RWPE1 (cell line): ENCODE results near the gene C9orf85.

Experiments used
- CTCF ChIA-PET: fragments of 350-600 bp; sonication (Branson Sonifier 250); formaldehyde crosslinking; extraction: SDS; loops from one replicate; lab custom pipeline; 2021; lab: Yijun Ruan, JAX
- POLR2A ChIA-PET: fragments of 400-600 bp; formaldehyde crosslinking; extraction: SDS; loops from one replicate; lab custom pipeline; 2020; ENCODE audit warnings: antibody characterized with exemption; ENCODE audit not compliant: low non-redundant PET; lab: Yijun Ruan, JAX
- DNase-seq: peaks from one replicate; pipeline ENCODE4 v3.0.0; 2012; ENCODE audit warnings: low spot score
- H3K27ac ChIP-seq: fragments of 450-650 bp; 2 replicates; pipeline ENCODE4 v1.5.1; 2017
- CTCF ChIP-seq: fragments of 450-650 bp; conservative IDR thresholded peaks from 2 replicates; pipeline ENCODE4 v1.5.1; 2017; ENCODE audit warnings: low read depth, mild to moderate bottlenecking

The C9orf85 gene

GRCh38 chr9:71915495-71915894 is 4.1 kb downstream of the C9orf85 start:
- no peak overlapping the region for H3K27ac ChIP-seq
- CTCF ChIA-PET = interaction anchor here (0.7 to 1.2 kb wide), 2 partner anchors 40 to 61 kb away, joined by 3 read pairs; no protein-coding TSS in a partner anchor
- DNase-seq = no peak
- no peak for TF ChIP-seq CTCF
- POLR2A ChIA-PET = no interaction called here

GRCh38 chr9:71916834-71917534 is 5.5 kb downstream of the C9orf85 start:
- CTCF ChIA-PET = interaction anchor here (1.2 kb wide), 1 partner anchor 59 kb away, joined by 3 read pairs; no protein-coding TSS in a partner anchor
- TF ChIP-seq CTCF = no peak
- H3K27ac ChIP-seq = no peak overlapping the region
- no peak for DNase-seq
- POLR2A ChIA-PET = no interaction called here

- no peak overlapping the region for H3K27ac ChIP-seq
- no peak for DNase-seq
- ChIA-PET CTCF (no interaction called here), POLR2A (no interaction called here)
- no peak for TF ChIP-seq CTCF
Measured at GRCh38 chr9:71918419-71918818, 7.0 kb downstream of the C9orf85 start.

GRCh38 chr9:71920456-71921189 is 9.2 kb downstream of the C9orf85 start:
- H3K27ac ChIP-seq = no peak overlapping the region
- no peak for TF ChIP-seq CTCF
- POLR2A ChIA-PET = no interaction called here
- CTCF ChIA-PET = interaction anchor here (0.6 kb wide), 1 partner anchor 1102 kb away, joined by 3 read pairs; no protein-coding TSS in a partner anchor
- DNase-seq = no peak

GRCh38 chr9:71921190-71921814 is 9.9 kb downstream of the C9orf85 start:
- no peak for DNase-seq
- H3K27ac ChIP-seq = no peak overlapping the region
- ChIA-PET POLR2A (no interaction called here), CTCF (interaction anchor here (0.6 kb wide), 1 partner anchor 1101 kb away, joined by 3 read pairs; no protein-coding TSS in a partner anchor)
- no peak for TF ChIP-seq CTCF

GRCh38 chr9:71924576-71924975 is 13.1 kb downstream of the C9orf85 start:
- ChIA-PET CTCF (interaction anchor here (0.7 kb wide), 2 partner anchors 10 to 664 kb away, joined by 5 read pairs; no protein-coding TSS in a partner anchor), POLR2A (no interaction called here)
- TF ChIP-seq CTCF = no peak
- DNase-seq = no peak
- no peak overlapping the region for H3K27ac ChIP-seq
